ENCODE data around the gene C16orf89.

GRCh38 chr16:5054876-5055865 lies 10.6 kb downstream of the C16orf89 start:
- TF ChIP-seq CTCF (IDR thresholded peaks at IDR 0.05) = no peak
- TF ChIP-seq USF1 (CRISPR knock-in tag; IDR thresholded peaks at IDR 0.05) = no peak
- TF ChIP-seq ZNF138 (CRISPR knock-in tag; conservative IDR thresholded peaks at IDR 0.05) = no peak
- TF ChIP-seq ZNF281 (CRISPR knock-in tag; IDR thresholded peaks at IDR 0.05) = no peak
- TF ChIP-seq NR2C2 (CRISPR knock-in tag; IDR thresholded peaks at IDR 0.05) = no peak
- no peak for TF ChIP-seq MLX (CRISPR knock-in tag; IDR thresholded peaks at IDR 0.05)
- no peak for TF ChIP-seq ESRRA (CRISPR knock-in tag; IDR thresholded peaks at IDR 0.05; ENCODE audit: borderline replicate concordance)

Measured in WTC11 (cell line).